DMS 273 (cell line): ENCODE measurements around the gene TMEM38B.
"Not testable (repeated sequence)": the region's sequence is repeated elsewhere in the genome, so short reads cannot be mapped to it uniquely, and the experiment has no call there.

Source experiments
- DNase-seq: peaks from one replicate; lab custom pipeline; 2025; ENCODE audit not compliant: unreplicated experiment; lab: John Stamatoyannopoulos, UW

Gene TMEM38B

DNA sequence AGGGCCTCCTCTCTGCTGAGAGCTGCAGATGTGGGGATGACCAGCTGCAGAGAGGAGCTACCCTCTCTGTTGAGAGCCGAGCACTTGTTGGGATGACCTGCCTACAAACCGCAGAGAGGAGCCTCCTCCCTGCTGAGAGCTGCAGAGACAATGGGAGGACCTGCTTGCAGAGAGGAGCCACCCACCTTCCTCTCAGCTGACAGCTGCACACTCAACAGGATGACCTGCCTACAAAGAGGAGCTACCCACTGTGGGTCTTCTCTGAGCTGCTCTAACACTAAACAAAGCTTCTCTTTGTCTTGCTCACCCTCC, 19.6 kb downstream of the TMEM38B start:
- DNase-seq, result no peak

DNA sequence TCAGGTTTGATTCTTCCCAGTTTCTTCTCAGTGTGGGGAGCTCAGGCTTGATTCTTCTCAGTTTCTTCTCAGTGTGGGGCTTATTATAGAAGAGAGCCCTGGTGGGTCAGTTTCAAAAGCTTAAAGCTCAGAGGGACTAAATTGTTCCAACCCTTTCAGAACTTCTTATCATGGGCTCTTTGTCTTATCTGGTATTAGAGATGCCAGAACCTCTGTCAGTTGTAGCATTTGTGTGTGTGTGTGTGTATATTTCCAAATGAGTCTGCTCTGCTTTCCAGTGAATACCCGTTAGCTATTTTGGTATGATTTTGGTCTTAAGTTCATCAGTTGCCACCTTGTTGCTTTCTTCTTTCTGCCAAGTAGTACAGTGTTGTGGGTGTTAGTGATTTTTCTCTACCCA, 21.8 kb downstream of the TMEM38B start:
- DNase-seq, result no peak

DNA sequence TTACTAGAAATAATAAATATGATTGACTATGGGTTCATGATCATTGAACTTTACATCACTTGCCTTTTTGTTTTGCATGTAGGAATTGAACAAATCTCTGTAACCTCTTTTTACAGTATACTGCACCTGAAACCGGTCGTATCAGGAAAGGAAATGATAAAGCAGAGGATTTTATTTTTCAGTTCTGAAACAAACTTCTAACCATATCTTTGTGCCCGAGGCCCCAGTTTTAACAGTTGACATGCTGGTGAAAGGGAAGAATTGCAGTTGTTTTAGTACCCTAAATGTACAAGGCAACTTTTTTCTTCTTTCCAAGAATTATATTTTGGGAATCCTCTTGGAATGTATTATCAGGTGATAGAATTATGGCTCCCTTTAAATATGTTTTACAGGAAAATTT, 27.8 kb downstream of the TMEM38B start:
- no peak for DNase-seq

DNA sequence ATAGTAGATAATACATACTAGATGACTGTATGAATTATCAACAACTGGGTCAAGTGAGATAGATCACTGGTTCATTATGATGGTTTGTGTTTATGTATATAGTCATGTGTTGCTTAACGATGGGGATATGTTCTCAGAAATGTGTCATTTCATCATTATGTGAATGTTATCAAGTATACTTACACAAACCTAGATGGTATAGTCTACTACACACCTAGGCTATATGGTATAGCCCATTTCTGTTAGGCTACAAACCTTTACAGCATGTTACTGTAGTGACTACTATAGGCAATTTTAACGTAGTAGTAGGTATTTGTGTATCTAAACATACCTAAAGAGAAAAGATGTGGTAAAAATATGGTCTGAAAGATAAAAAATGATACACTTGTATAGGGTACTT, 31.0 kb downstream of the TMEM38B start:
- DNase-seq, result no peak

DNA sequence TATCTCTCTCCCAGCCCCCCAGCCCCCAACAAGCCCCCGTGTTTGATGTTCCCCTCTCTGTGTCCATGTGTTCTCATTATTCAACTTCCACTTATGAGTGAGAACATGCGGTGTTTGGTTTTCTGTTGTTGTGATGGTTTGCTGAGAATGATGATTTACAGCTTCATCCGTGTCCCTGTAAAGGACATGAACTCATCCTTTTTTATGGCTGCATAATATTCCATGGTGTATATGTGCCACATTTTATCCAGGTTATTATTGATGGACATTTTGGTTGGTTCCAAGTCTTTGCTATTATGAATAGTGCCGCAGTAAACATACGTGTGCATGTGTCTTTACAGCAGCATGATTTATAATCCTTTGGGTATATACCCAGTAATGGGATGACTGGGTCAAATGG, 33.9 kb downstream of the TMEM38B start:
- DNase-seq, result not testable (repeated sequence)

DNA sequence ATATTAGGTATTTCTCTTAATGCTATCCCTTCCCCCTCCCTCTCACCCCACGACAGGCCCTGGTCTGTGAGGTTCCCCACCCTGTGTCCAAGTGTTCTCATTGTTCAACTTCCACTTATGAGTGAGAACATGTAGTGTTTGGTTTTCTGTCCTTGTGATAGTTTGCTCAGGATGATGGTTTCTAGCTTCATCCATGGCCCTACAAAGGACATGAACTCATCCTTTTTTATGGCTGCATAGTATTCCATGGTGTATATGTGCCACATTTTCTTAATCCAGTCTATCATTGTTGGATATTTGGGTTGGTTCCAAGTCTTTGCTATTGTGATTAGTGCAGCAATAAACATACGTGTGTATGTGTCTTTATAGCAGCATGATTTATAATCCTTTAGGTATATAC, 37.1 kb downstream of the TMEM38B start:
- DNase-seq, result not testable (repeated sequence)

DNA sequence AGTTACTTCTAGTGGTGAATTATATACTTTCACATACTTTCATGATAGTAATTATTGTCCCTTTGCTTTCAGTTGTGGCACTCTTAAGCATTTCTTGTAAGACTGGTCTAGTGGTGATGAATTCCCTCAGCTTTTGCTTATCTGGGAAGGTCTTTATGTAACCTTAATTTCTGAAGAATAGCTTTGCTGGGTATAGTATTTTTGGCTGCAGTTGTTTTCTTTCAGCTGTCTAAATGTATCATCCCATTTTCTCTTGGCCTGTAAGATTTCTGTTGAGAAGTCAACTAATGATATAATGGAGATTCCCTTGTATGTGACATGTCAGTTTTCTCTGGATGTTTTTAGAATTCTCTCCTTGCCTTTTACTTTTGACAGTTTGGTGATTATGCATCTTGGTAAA, 41.0 kb downstream of the TMEM38B start:
- no peak for DNase-seq

DNA sequence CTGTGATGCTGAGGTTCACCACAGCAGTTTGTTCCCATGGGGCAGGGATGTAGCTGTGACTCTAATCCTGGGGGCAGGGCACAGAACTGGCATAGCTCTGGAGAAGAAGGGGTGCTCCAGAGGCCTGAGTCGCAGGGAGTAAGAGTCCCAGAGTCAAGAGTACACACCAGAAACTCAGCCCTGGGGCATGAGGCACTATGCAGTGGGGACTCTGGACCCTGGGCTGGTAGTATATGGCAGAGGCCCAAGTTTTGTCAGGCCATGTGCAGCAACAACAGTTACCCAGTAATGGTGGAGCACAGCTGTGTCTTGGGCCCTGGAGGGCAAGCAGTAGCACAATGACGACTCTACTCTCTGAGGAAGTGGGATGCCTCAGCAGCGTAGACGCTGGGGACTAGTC, 42.9 kb downstream of the TMEM38B start:
- DNase-seq, result no peak

DNA sequence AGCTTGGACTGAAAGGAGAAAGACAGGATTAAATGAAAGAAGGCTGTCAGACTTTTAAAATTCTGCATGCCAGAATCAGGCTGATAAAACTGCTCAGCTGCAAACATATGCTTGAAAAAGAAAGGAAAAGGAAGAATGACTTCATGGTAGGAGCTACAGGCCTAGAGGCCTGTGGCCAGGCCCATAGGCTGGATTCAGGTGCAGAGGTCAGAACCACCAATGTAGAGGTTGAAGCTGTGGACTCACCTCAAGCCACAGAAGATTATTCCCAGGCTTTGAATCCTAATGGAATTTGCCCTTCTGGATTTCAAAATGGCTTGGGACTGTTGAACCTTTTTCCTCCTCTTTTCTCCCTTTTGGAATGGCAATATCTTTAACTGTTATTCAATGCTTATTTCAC, 47.7 kb downstream of the TMEM38B start:
- DNase-seq, result no peak

DNA sequence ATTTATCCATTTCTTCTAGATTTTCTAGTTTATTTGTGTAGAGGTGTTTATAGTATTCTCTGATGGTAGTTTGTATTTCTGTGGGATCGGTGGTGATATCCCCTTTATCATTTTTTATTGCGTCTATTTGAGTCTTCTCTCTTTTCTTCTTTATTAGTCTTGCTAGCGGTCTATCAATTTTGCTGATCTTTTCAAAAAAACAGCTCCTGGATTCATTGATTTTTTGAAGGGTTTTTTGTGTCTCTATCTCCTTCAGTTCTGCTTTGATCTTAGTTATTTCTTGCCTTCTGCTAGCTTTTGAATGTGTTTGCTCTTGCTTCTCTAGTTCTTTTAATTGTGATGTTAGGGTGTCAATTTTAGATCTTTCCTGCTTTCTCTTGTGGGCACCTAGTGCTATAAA, 53.0 kb downstream of the TMEM38B start:
- not testable (repeated sequence) for DNase-seq

DNA sequence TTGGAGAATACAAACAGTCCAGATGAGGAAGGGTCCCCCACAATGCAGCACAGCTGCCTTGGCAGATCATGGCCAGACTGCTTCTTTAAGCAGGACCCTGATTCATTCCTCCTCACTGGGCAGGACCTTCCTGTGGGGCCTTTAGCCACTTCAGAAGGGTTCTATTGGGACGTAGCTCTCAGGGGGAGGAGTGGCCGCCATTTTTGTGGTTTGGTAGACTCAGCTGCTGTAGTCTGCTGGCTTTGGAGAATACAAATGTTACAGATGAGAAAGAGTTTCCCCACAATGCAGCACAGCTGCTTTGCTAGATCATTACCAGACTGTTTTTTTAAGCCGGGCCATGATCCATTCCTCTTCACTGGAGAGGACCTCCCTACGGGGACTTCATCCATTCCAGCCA, 57.4 kb downstream of the TMEM38B start:
- DNase-seq, result no peak

DNA sequence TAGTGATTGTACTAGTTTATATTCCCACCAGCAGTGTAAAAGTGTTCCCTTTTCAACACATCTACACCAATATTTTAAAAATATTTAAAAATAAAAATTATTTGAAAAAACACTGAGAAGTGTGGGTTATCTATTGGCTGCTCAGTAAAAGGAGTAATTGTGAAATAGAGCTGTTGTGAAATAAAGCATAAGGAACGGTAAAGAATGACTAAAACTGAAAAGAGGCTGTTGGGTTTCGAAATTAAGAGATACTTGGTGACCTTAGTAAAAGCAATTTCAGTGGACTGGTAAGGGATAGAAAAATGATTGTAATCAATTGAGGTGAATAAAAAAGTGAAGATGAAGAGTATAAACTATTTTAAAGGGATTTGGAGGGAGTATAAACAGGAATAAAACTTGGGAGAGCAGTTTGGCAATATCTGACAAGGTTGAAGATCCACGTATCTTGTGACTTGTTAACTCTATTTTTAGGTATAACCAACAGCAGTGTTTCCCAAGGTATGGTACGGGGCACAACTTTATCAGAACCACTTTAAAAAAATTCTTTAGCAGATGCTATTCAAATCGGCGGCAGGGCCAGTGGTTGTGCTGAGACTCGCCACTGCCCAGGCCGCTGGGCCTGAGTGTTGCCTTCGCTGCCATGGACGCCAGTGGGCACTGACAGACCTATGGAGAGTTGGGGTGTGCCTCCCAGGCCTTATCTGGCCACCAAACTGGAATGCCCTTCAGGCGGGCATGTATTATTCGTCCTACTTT, 63.3 kb downstream of the TMEM38B start:
- DNase-seq, result no peak

DNA sequence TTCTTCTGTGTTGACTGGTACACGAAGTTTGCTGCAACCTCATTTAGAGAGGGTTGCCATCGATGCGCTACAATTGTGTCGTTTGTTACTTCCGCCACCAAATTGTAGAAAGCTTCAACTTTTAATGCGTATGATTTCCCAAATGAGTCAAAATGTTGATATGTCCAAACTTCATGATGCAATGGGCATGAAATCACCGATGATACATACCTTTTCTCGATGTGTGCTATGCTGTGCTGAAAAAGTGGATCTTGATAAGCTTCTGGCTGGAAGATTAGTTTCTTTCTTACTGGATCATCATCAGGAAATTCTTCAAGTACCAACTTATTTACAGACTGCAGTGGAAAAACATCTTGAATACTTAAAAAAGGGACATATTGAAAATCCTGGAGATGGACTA, 65.7 kb downstream of the TMEM38B start:
- DNase-seq, result no peak

DNA sequence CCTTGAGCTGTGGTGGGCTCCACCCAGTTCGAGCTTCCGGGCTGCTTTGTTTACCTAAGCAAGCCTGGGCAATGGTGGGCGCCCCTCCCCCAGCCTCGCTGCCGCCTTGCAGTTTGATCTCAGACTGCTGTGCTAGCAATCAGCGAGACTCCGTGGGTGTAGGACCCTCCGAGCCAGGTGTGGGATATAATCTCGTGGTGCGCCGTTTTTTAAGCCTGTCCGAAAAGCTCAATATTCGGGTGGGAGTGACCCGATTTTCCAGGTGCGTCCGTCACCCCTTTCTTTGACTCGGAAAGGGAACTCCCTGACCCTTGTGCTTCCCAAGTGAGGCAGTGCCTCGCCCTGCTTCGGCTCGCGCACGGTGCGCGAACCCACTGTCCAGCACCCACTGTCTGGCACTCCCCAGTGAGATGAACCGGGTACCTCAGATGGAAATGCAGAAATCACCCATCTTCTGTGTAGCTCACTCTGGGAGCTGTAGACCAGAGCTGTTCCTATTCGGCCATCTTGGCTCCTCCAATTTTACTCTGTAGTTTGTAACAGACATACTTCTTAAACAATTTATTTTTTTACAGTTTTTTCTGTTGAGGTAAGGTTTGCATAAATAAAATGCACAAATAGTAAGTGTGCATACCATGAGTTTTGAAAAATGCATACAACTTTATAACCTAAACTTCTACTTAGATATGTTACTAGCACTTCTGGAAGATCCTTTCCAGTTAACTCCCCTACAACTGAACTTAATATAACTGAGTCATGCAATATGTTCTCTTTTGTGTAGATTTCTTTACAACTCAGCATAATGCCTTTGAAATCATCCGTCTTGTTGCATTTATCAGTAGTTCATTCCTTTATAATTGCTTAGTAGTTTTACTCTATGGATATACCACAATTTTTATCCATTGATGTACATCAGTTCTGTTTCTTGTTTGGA, 88.5 kb downstream of the TMEM38B start:
- not testable (repeated sequence) for DNase-seq

DNA sequence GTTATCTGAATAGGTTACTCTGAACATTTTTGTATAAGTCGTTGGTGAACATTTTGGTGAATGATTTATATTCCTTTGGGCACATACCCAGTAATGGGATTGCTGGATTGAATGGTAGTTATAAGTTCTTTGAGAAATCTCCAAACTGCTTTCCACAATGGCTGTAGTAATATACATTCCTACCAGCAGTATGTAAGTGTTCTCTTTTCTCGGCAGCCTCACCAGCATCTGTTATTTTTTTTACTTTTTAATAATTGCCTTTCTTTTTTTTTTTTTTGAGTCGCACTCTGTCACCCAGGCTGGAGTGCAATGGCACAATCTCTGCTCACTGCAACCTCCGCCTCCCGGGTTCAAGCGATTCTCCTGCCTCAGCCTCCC, 89.1 kb downstream of the TMEM38B start:
- DNase-seq, result not testable (repeated sequence)

DNA sequence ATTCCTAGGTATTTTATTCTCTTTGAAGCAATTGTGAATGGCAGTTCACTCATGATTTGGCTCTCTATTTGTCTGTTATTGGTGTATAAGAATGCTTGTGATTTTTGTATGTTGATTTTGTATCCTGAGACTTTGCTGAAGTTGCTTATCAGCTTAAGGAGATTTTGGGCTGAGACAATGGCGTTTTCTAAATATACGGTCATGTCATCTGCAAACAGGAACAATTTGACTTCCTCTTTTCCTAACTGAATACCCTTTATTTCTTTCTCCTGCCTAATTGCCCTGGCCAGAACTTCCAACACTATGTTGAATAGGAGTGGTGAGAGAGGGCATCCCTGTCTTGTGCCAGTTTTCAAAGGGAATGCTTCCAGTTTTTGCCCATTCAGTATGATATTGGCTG, 92.5 kb downstream of the TMEM38B start:
- DNase-seq, result not testable (repeated sequence)

DNA sequence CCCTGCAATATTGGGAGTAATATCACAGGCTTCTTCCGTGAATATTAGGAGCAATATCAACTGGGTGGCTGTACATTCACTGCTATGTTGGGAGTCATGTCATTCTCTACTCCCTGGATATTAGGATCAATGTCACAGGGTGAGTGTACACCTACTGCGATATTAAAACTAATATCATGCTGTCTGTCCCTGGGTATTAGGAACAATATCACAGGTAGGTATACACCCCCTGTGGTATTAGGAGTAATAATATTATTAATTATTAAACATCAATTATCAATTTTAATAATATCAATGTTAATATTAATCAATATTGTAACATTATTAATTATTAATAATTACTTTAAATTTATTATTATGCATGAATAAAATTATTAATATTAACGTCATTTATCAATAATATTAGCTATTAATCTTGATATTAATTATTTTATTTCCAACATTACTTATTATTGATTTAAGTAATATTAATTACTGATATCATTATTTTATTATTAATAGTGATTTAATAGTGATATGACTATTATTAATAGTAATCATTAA, 121.9 kb downstream of the TMEM38B start:
- no peak for DNase-seq

DNA sequence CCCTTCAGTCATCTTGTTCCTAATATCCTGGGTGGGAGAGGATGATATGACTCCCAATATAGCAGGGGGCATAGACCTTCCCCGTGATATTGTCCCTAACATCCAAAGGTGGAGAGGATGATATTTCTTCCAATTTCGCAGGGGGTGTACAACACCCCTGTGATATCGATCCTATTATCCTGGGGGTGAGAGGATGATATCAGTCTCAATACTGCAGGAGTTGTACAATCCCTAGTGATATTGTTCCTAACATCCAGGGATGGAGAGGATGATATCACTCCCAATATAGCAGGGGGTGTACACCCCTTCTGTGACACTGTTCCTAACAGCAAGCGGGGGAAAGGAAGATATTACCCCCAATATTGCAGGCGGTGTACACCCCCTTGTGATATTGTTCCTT, 122.6 kb downstream of the TMEM38B start:
- DNase-seq, result no peak

DNA sequence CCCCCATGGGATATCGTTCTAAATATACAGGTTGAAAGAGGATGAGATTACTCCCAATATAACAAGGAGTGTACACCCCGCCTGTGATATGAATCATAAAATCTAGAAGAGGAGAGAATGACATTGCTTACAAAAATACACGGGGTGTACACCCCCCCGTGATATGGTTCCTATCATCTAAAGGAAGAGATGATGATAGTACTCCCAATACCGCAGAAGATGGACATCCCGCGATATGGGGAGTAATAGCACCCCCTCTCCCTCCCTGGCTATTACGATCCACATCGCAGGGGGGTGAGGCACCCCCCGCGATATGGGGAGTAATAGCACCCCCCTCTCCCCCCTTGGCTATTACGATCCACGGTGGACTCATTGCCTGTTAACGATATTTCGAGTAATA, 124.6 kb downstream of the TMEM38B start:
- no peak for DNase-seq

DNA sequence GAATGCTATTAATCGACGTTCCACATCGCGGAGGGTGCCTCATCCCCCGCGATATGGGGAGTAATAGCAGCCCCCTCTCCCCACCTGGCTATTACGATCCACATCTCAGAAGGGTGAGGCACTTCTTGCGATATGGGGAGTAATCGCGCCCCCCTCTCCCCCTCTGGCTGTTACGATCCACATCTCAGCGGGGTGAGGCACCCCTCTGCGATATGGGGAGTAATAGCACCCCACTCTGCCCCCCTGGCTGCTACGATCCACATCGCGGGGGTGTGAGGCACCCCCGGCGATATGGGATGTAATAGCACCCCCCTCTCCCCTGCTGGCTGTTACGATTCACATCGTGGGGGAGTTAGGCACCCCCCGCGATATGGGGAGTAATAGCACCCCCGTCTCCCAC, 128.5 kb downstream of the TMEM38B start:
- DNase-seq, result no peak
